Ishikawa (cell line): ENCODE data around the gene KSR2.

ENCODE experiments used
- CEBPB ChIP-seq: IDR thresholded peaks from 2 replicates; pipeline ENCODE4 v1.6.1; 2012
- CREB1 ChIP-seq: IDR thresholded peaks from 2 replicates; pipeline ENCODE4 v1.6.1; 2012; ENCODE audit warnings: low read depth
- EGR1 ChIP-seq: IDR thresholded peaks from 2 replicates; pipeline ENCODE4 v1.6.1; 2012
- FOXM1 ChIP-seq: IDR thresholded peaks from 2 replicates; pipeline ENCODE4 v1.6.1; 2012; ENCODE audit warnings: low read depth, borderline replicate concordance
- MAX ChIP-seq: IDR thresholded peaks from 2 replicates; pipeline ENCODE4 v1.6.1; 2012
- NFIC ChIP-seq: IDR thresholded peaks from 2 replicates; pipeline ENCODE4 v1.6.1; 2012
- REST ChIP-seq: IDR thresholded peaks from 2 replicates; pipeline ENCODE4 v1.6.1; 2012; ENCODE audit warnings: low read depth, mild to moderate bottlenecking
- TAF1 ChIP-seq: IDR thresholded peaks from 2 replicates; pipeline ENCODE4 v1.6.1; 2012; ENCODE audit warnings: low read depth, mild to moderate bottlenecking
- TEAD4 ChIP-seq: IDR thresholded peaks from 2 replicates; pipeline ENCODE4 v1.6.1; 2012
- USF1 ChIP-seq: IDR thresholded peaks from 2 replicates; pipeline ENCODE4 v1.6.1; 2012
- YY1 ChIP-seq: IDR thresholded peaks from 2 replicates; pipeline ENCODE4 v1.6.1; 2012; ENCODE audit warnings: low read depth
- ZBTB7A ChIP-seq: IDR thresholded peaks from 2 replicates; pipeline ENCODE4 v1.6.1; 2012; ENCODE audit warnings: low read depth

KSR2 gene

GRCh38 chr12:117564881-117565280, 403.9 kb downstream of the KSR2 start:
- no peak for TF ChIP-seq USF1
- no peak for TF ChIP-seq CEBPB
- TF ChIP-seq FOXM1: no peak

- TF ChIP-seq REST: no peak
Measured at GRCh38 chr12:117563706-117564105, 405.1 kb downstream of the KSR2 start.

GRCh38 chr12:117563007-117563406, 405.8 kb downstream of the KSR2 start:
- TF ChIP-seq REST: peak; percentile 24; the same call in 1 of the 2 replicates
- no peak for TF ChIP-seq CEBPB

- TF ChIP-seq USF1 (no peak), TEAD4 (no peak), YY1 (no peak), CREB1 (no peak), ZBTB7A (no peak), REST (no peak), NFIC (no peak), FOXM1 (no peak)
Measured at GRCh38 chr12:117561990-117562389, 406.8 kb downstream of the KSR2 start.

GRCh38 chr12:117559978-117560377, 408.8 kb downstream of the KSR2 start:
- no peak for TF ChIP-seq TAF1
- TF ChIP-seq REST: no peak
- no peak for TF ChIP-seq CREB1
- TF ChIP-seq NFIC: no peak
- no peak for TF ChIP-seq FOXM1

GRCh38 chr12:117555889-117556288, 412.9 kb downstream of the KSR2 start:
- TF ChIP-seq CREB1 (no peak), REST (no peak), EGR1 (no peak), USF1 (no peak), MAX (no peak), FOXM1 (no peak)
